GM19324 (cell line): ENCODE measurements around the gene SYT11.
"Not testable (repeated sequence)": the region's sequence is repeated elsewhere in the genome, so short reads cannot be mapped to it uniquely, and the experiment has no call there.

Source experiments
- ATAC-seq: cut with Tn5 transposase; IDR thresholded peaks from one replicate; pipeline ENCODE4 v1.9.1; 2021; ENCODE audit warnings: mild to moderate bottlenecking, moderate library complexity; ENCODE audit not compliant: unreplicated experiment, low FRiP score

Gene SYT11

GRCh38 chr1:155895617-155896016 lies 36.2 kb downstream of the SYT11 start:
- not testable (repeated sequence) for ATAC-seq

- ATAC-seq: not testable (repeated sequence)
These were observed 37.1 kb downstream of the SYT11 start for GRCh38 chr1:155896476-155896875.

- no peak for ATAC-seq
These were observed 38.4 kb downstream of the SYT11 start for GRCh38 chr1:155897746-155898145.

GRCh38 chr1:155898888-155899287 lies 39.5 kb downstream of the SYT11 start:
- no peak for ATAC-seq

GRCh38 chr1:155899683-155900082 lies 40.3 kb downstream of the SYT11 start:
- ATAC-seq: no peak

- ATAC-seq: no peak
These were observed 40.8 kb downstream of the SYT11 start for GRCh38 chr1:155900161-155900560.

- no peak for ATAC-seq
These were observed 44.9 kb downstream of the SYT11 start for GRCh38 chr1:155904261-155904660.

- no peak for ATAC-seq
These were observed 50.5 kb downstream of the SYT11 start for GRCh38 chr1:155909894-155910293.

GRCh38 chr1:155910621-155911121 lies 51.3 kb downstream of the SYT11 start:
- no peak for ATAC-seq

GRCh38 chr1:155911156-155912055 lies 52.0 kb downstream of the SYT11 start, which contains the start of gene RIT1:
Gene RIT1 (minus strand): TSS chr1:155911349. CDS start chr1:155910761, 588 bp downstream.
- ATAC-seq: peak; percentile 80

- no peak for ATAC-seq
These were observed 52.7 kb downstream of the SYT11 start for GRCh38 chr1:155912056-155912536.

- no peak for ATAC-seq
These were observed 54.8 kb downstream of the SYT11 start for GRCh38 chr1:155913969-155914757.

GRCh38 chr1:155918660-155919059 lies 59.3 kb downstream of the SYT11 start:
- ATAC-seq: no peak

GRCh38 chr1:155919801-155920200 lies 60.4 kb downstream of the SYT11 start:
- ATAC-seq: no peak

GRCh38 chr1:155920717-155921116 lies 61.4 kb downstream of the SYT11 start:
- ATAC-seq: no peak

- no peak for ATAC-seq
These were observed 66.1 kb downstream of the SYT11 start for GRCh38 chr1:155925506-155925905.

GRCh38 chr1:155929057-155929456 lies 69.7 kb downstream of the SYT11 start:
- no peak for ATAC-seq

- ATAC-seq: not testable (repeated sequence)
These were observed 71.4 kb downstream of the SYT11 start for GRCh38 chr1:155930725-155931124.

- no peak for ATAC-seq
These were observed 72.1 kb downstream of the SYT11 start for GRCh38 chr1:155931332-155932038.

- ATAC-seq: no peak
These were observed 72.7 kb downstream of the SYT11 start for GRCh38 chr1:155932081-155932480.
